HUDEP-2 (cell line): ENCODE data around the gene NFATC4.
"Not testable (repeated sequence)": the region's sequence is repeated elsewhere in the genome, so short reads cannot be mapped to it uniquely, and the experiment has no call there.

Source experiments
- DNase-seq, 76 experiments: peaks; one replicate each; lab custom pipeline; 2025; ENCODE audit not compliant: unreplicated experiment in 76 of 76; lab: John Stamatoyannopoulos, UW

Gene NFATC4

GRCh38 chr14:24366413-24366720 lies 1.6 kb upstream of the NFATC4 start:
- DNase-seq, result no peak

GRCh38 chr14:24366721-24367513 lies 1.1 kb upstream of the NFATC4 start:
- DNase-seq, result peak in 35 of 76 experiments; percentile 3 to 59 (median 21)

GRCh38 chr14:24368212-24368561 lies 203 bp downstream of the NFATC4 start:
- no peak for DNase-seq

- no peak for DNase-seq
These were observed 723 bp downstream of the NFATC4 start for GRCh38 chr14:24368562-24369252.

GRCh38 chr14:24369463-24369862 lies 1.5 kb downstream of the NFATC4 start:
- no peak for DNase-seq

GRCh38 chr14:24369907-24370687 lies 2.1 kb downstream of the NFATC4 start:
- no peak for DNase-seq

GRCh38 chr14:24370748-24371147 lies 2.8 kb downstream of the NFATC4 start:
- DNase-seq, result no peak

- not testable (repeated sequence) for DNase-seq
These were observed 3.6 kb downstream of the NFATC4 start for GRCh38 chr14:24371605-24372004.

- no peak for DNase-seq
These were observed 4.9 kb downstream of the NFATC4 start for GRCh38 chr14:24372701-24373416.

GRCh38 chr14:24376448-24377070 lies 8.6 kb downstream of the NFATC4 start:
- DNase-seq, result no peak

GRCh38 chr14:24377126-24377525 lies 9.1 kb downstream of the NFATC4 start:
- DNase-seq, result no peak

GRCh38 chr14:24377657-24378056 lies 9.7 kb downstream of the NFATC4 start:
- peak in 47 of 76 experiments; percentile 3 to 76 (median 39) for DNase-seq

GRCh38 chr14:24378327-24378726 lies 10.3 kb downstream of the NFATC4 start:
- no peak for DNase-seq

- DNase-seq, result no peak
These were observed 11.3 kb downstream of the NFATC4 start for GRCh38 chr14:24378981-24379906.

- DNase-seq, result no peak
These were observed 12.1 kb downstream of the NFATC4 start for GRCh38 chr14:24379907-24380730.

GRCh38 chr14:24381363-24382063 lies 13.5 kb downstream of the NFATC4 start:
- DNase-seq, result no peak

- no peak for DNase-seq
These were observed 14.0 kb downstream of the NFATC4 start for GRCh38 chr14:24382064-24382371.

GRCh38 chr14:24384169-24384568 lies 16.2 kb downstream of the NFATC4 start:
- no peak for DNase-seq
